NCI-H82 (cell line): ENCODE results near the gene MAP7D1.
A peak's percentile ranks its signal among the peaks of the same experiment; 100 is the strongest.

Experiments
- DNase-seq: peaks from one replicate; lab custom pipeline; 2025; lab: John Stamatoyannopoulos, UW

Gene MAP7D1

DNA sequence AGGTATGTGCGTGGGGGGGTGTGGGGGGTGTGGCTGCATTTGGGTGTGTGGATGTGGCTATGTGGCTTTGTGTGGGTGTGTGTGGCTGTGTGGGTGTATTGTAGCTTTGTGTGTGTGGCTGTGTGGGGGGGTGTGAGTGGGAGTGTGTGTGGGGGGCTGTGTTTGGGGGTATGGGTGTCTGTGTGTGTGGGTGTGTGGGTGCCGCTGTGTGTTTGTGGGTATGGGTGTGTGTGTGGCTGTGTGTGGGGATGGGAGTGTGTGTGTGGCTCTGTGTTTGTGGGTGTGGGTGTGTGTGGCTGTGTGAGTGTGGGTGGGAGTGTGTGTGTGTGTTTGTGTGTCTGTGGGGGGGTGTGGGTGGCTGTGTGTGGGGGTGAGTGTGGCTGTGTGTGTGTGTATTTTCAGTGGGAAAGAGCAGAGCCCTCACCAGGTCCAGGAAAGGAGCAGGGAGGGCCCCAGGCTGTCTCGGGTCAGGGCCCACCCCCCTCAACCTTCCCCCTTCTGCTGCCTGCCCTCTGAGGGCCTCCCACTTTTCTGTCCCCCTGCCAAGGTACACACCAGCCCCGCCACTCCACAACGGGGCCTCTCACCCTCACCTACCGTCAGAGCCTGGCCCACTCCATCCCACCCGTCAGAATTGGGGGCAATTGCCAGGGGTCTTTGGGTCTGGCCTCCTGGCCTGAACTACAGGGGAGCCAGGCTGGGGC lies 29.0 kb upstream of the MAP7D1 start:
- DNase-seq, result no peak

DNA sequence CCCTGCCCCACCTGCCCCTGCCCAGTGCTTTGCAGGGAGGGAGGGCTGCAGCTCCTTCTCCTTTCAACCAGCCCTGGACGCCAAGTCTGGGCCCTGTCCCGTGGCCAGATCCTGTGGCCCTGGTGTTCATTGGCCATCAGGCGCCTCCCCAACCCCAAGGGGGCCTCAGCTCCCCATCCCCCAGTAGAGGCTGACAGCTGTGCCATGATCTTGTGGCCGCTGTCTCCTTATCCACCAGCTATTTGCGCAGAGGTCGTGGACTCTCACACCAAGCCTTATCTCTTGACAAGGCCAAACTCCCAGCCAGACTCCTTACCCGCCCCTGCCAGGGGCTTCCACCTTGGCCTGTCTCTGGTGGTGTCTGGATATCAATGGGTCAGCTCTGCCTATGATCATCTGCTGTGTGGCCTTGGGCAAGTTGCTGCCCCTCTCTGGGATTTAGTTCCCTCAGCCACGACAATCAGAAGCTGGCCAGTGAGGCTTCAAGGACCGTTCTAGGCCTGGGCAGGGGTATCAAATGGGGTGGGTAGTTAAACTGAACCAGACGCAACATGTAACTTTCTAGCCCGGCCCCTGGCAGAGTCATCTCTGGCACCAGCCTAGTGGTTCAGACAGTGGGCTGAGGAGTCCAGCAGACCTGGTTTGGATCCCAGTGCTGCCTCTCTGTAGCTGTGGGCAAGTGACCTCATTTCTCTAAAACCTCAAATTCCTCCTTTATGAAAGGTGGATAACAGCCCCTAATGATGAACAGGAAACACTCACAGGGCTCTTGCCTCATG lies 27.6 kb upstream of the MAP7D1 start:
- DNase-seq, result peak; percentile 18

DNA sequence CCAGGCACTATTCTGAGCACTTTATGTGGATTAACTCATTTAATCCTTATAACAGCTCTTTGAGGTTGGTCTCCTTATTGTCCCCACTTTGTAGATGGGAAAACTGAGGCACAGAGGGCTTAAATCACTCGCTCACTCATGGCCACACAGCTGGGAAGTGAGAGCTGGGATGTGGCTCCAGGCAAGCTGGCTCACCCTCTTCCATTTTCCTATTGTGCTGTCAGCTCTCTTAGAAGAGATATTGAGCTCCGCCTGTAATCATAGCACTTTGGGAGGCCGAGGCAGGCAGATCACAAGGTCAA lies 27.1 kb upstream of the MAP7D1 start:
- no peak for DNase-seq

DNA sequence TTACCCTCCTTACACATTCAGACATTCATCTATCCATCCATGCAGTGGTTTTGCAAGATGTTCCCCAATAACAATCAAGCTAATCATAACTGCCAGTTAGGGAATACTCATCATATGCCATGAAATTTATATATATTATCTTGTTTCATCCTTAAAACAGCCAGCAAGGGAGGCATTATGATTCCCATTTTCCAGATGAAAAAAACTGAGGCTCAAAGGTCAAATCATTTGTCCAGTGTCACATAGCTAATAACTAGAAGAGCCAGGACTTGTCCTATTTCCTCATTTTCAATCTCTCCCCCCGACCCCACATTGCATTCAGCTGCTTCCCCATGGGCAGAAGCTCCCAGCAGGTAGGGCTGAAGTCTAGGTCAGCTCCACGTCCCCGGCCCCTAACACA lies 23.9 kb upstream of the MAP7D1 start:
- no peak for DNase-seq

DNA sequence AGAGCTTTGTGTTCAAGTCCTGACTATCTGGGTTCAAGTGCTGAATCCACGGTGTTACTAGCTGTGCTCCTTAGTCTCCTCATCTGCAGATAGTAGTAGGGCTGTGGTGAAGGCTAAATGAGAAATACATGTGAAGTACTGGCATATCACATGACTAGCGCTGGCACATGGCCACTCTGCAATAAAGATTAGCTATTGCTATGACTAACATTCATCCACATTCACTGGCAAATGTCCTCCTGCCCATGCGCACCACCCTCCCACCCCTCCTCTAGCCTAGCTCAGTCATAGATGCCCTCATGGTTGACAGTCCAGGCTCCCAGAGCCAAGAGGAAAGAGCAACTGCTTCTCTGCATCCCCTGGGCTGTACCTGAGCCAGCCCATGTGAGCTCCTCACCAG lies 22.5 kb upstream of the MAP7D1 start:
- no peak for DNase-seq

DNA sequence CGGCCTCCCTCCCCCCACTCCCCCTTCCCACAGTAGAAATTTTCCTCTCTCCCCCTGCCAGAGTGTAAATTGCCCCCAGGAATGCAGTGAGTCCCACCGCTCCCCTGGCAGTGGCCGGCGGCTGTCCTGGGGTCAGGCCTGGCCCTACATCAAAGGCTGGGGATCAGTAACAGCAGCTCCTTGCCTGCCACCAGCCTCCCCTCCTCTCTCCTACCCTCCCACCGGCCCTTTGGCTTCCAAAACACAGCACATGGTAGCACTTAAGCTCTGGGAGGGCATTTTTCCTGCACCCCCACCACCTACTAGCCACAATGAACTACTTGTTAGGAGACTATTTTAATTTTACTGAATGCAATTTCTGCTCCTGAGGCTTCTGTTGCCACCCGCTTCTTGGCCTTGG lies 21.9 kb upstream of the MAP7D1 start:
- no peak for DNase-seq

DNA sequence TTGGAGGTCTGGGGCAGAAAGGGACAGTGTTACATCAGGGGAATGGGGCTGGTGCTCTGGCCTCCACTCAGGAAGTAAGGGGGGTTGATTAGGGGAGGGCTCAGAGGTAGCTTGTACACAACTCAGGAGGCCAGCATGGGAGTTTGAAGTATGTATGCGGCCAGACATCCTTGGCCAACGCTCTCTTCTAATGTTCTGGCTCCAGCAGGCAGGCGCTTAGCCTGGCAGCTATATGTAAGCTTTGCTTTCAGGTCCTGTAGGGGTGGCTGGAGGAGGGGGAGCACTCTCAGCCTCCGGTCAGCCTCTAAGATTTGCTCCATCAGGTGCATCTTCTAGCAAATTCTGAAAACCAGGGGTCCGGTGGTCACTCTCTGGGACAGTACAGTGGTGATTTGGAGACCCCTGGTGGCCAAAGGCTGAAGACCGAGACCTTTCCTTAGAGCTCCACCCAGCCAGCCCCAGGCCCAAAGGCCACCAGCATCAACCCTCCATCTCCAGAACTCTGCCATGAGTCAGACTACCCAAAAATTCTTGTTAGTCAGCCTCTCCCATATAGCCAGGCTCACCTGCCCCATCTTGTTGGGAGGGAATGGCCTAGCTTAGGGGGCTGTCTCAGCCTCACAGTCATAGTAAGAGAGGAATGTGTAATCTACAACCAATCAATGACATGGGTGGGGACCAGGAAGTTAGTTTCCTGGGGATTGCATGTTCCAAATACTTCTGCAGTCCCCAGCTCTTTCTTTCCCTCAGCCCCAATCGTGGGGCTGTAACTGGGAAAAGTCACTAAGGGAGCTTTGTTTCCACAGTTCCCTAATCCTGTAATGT lies 21.2 kb upstream of the MAP7D1 start:
- DNase-seq, result peak; percentile 75

DNA sequence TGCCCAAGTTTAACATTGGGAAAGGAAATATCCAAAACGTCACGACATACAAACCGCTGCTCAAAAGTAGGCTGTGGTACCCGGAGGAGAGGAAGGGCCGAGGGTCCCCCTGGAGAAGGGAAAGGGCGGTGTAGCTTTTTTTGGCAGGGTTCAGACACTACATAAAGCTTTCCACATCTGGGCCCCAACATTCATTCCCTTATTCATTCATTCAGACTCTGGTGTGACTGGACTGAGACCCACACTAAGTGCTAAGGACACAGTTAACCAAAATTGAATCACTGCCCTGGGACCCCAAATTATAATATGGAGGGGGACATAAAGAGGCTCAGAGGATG lies 20.7 kb upstream of the MAP7D1 start:
- DNase-seq, result no peak

DNA sequence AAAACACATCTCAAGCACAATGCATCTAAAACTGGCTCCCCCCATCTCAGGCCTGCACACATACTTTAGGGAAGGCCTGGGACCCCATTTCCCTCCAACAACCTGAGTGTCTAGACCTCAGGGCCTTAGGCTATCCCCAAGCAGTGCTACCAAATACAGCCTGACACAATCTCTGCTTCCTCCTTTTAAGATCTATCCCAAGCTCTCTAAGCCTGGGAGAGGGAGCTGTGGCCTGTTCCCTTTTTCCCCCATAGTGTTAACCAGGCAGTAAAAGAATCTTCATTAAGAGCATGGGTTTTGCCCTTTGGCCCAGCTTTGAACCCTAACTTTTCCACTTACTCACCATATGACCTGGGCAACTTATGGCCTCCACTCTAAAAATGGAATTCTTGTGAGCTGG lies 20.2 kb upstream of the MAP7D1 start:
- no peak for DNase-seq

DNA sequence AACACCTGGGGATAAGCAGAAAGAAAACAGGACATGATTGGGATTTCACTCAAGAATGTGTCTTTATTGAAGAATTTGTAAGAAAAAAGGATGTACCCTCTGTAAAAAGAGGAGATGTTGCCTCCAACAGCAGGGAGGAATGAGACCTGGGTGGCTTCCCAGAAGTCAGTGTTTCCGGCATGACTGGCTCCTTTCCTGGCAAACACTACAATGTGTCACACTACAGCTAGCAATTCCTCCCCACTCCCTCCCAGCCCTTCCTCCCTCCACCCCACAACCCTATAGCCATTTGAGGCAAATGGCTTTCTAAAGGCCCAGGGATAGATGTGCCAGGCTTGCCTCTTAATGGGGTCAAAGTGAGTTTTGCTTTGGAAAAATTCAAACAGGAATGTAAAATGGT lies 19.4 kb upstream of the MAP7D1 start:
- DNase-seq, result no peak

DNA sequence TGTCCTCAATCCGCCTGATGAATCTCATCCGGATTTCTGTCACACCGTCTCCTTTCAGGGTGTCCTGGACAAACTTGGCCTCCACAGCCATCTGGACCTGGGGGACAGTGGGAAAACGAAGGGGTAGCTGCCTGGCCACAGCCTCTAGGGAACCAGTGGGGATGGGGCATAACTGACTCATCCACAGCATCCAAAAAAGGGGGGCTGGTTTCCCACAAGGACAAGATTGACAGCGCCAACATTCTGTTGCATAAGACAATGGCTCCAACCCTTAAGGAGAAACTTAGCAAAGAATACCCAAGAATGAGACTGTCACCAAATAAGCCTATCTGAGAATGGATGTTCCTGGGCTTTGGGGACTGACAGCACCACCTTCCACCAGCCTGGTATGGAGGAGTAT lies 18.7 kb upstream of the MAP7D1 start:
- DNase-seq, result no peak

DNA sequence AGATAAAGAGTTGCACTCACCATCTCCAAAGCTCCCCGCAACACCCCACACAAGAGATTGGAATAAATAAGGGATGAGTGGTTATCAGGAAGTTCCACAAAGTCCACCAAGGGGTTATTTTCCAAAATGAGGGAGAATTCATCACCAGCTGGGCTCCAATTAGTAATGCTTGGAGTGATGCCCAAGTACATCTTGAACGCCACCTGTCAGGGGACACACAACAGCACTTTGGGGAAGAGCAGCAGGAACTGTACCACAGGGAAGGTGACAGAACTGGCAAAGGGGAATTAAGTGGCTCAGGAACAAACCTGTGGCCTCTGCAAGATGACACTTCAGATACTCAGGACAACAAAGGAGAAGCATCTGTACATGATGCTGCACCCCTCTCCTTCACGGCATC lies 18.2 kb upstream of the MAP7D1 start:
- DNase-seq, result no peak

DNA sequence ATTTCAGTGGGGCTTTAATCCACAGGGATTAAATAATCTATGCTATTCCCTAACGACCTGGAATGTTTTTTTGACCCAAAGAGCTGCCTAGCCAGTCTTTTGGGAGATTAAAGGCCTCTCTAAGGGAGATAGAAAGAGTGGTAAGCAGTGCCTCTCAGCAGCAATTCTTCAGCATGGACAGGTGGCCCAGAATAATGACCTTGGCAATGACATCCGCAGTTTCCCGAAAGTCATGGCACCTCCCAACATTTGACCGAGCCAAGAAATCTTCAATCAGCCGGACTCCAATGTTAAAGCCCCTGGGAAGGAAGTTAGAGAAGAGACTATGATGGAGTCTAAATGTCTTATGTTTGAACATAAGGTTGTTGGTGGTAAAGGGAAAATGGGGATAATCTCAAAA lies 16.4 kb upstream of the MAP7D1 start:
- no peak for DNase-seq

DNA sequence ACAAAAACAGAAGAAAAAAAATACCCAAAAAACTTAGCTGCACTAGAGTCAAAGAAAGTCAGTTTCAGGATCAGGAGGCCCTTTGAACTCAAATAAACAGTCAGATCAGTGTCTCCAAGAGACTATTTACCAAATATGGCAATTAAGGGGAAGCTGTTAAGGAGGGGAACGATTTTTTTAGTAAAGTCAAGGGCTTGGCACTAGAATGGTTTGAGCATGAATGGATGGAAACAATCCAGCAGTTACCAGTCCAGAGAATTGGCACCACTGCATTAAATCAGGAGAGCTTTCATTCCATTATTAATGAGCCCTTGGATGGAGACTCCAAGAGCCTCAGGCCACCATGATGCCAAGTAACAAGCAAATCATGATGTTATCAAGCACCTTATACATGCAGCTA lies 13.8 kb upstream of the MAP7D1 start:
- no peak for DNase-seq

DNA sequence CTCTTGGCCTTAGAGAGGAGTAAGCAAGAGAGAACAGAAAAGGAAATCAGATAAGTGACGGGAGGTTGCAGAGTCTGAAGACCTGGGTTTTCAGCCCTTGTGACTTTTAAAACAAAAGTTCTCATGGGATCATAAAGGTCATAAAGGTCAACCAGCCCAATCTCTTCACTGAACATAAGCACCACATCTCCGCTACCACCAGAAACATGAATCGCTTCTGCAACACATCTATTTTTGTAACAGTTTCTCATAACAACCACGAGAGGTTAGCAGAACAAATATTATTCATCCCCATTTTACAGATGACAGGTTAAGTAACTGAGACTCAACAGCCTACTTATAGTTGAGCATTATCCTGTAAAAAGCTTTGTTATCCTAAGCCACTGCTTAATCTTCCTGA lies 12.5 kb upstream of the MAP7D1 start:
- no peak for DNase-seq

DNA sequence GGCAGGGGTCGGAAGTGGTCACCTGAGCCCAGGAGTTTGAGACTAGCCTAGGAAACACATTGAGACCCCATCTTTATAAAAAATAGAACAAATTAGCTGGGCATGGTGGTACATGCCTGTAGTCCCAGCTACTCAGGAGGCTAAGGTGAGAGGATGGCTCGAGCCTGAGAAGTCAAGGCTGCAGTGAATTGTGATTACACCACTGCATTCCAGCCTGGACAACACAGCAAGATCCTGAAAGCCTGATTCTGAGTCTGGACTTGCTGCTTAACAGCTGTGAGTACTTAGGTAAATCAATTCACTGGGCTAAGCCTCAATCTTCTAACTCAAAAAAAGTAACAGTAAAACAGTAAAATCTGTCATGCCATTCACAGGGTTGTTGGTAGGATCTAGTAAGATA lies 11.5 kb upstream of the MAP7D1 start:
- DNase-seq, result no peak

DNA sequence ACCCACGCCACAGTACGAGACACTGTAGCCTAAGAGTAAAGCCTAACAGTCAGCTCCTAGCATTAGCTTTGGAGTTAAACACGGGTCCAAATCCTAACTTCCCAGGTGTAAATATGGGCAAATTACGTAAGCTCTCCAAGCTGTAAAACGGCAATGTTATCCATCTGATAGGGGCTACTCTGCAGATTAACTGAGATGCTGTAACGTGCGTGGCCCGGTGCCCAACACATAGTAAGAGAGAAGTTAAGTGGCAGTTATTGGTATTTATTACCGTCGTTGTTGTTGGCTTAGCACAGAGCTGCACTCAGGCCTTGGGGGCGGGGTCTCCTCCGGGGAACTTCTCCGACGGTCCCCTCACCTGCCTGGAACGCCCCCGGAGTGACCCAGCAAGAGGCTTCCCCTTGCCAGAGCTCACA lies 7.1 kb upstream of the MAP7D1 start:
- no peak for DNase-seq

DNA sequence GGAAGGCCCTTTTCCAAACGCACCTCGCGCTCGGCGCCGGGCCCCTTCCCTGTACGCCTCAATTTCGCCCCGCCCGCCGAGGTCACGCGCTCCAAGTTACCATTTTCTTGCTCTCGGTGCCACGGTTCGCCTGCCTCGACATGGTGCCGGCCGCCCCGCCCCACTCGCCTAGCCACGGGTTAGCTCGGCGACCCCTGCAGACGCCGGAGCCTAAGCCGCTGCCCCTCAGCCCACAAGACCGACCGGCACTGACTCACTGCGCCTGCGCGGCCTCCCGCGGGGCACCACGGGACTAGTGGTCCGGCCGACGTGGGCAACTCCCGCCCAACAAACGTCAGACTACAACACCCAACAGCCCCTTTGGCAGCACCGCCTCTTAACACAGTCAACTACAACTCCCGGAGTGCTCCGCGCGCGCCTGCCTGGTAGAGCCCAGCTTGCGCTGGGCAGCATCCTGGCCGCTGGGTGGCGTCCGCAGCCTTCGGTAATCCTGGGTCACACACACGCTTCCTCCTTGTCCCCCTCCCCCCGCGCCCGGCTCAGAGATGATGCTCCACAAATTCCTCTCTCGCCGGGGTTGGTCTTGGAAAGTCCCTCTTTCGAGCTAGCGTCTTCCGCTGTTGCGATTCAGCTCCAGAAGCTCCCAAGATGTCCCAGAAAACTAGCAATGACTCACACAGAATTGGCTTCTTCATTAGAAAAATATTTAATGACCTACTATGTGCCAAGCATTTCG lies 6.6 kb upstream of the MAP7D1 start, which contains the start of gene TRAPPC3:
Gene TRAPPC3 (minus strand): TSS at position 250 of the 736 bp plus-strand sequence. CDS start 108 bp downstream, at position 142.
- peak; percentile 100 for DNase-seq

DNA sequence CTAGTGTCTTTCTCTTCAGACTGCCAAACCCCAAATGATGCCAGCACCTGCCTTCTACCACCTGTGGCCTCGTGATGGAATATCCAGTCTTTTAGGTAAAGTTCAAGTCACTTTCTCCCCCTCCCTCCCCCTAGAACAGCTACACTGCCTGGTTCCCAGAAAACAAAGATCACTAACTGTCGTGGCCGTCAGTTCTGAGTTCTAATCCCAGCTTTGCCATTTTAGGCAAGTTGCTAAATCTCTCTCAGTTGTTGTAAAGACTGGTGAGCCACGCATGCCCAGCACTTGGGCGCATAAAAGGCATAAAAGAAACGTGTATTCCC lies 6.0 kb upstream of the MAP7D1 start:
- DNase-seq, result peak; percentile 51

DNA sequence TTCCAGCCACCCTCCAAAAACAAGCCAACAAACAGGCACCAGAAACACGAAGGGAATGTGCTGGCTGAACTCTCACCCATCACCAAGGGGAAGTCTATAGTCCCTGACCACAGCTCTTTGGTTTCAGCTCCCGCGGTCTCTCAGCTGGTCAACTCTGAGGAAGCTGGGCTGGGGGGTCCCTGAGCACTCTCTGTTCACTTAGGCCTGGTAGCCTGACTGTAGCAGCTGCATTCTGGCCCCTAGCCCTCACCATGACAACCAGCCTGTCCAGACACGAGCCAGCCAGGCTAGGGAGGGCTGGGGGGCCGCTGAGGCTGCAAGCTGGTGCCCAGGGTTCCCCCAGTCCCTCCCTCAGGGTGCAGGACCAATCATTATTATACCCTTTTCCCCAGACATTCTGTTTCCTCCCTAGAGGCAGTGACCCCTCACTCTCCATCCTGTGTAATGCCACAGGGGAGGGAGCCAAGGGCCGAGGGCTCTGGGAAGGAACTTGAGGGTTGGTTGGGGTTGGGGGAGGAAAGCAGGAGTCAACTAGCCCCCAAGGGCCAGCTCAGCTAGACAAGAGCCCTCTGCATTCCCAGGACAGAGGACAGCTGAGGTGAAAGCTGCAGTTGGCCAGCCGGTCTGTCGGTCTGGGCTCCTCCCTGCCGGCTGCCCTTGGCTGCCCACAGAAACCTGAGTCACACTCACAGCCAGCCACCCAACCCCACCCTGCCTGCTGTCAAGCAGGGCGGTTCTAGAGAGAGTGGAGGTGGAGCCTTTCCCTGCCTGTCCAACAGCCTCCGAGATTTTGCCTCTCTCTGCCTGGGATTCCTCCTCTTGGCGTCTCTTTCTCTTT lies 5.4 kb upstream of the MAP7D1 start:
- DNase-seq, result peak; percentile 98

DNA sequence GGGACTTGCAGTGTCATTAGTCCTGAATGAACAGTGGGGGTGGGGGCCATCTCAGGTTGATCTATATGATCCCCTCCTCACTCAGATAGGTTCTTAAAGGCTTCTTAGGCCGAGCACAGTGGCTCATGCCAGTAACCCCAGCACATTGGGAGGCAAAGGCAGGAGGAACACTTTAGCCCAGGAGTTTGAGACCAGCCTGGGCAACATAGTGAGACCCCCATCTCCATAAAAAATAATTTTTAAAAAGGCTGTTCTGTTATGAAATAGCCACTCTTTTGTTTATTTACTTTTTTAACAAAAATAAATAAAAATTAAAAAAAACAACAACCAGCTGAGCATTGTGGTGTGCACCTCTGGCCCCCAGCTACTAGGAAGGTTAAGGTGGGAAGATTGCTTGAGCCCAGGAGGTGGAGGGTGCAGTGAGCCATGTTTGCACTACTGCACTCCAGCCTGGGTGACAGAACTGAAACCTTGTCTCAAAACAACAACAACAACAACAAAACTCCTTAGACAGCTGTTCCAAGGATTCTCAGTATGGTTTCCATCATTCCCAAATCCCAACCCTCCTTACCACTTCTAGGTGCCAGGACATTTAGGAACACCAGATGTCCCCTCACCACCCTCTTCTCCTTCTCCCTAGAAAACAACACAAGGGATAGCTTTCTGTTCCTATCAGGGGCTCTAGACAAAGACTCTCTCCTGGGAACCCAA lies 4.7 kb upstream of the MAP7D1 start:
- peak; percentile 47 for DNase-seq
